Testis (tissue), 2 donors: ENCODE data around the gene PREB.

Experiments
- POLR2A ChIP-seq: fragments of 450-650 bp; IDR thresholded peaks from one replicate; pipeline ENCODE4 v1.6.1; 2017; ENCODE audit warnings: antibody characterized with exemption, mild to moderate bottlenecking, moderate library complexity
- TF ChIP-seq, protein P1 (sequence below), 3 experiments: fragments of 450-650 bp in 2 of 3; fragments of 200-600 bp in 1 of 3; sonication (generic) in 1 of 3; IDR thresholded peaks; one replicate each; pipeline ENCODE4 v1.5.1; 2016 to 2019; ENCODE audit warnings: antibody characterized with exemption in 3 of 3, mild to moderate bottlenecking in 2 of 3, moderate library complexity in 1 of 3

DNA sequence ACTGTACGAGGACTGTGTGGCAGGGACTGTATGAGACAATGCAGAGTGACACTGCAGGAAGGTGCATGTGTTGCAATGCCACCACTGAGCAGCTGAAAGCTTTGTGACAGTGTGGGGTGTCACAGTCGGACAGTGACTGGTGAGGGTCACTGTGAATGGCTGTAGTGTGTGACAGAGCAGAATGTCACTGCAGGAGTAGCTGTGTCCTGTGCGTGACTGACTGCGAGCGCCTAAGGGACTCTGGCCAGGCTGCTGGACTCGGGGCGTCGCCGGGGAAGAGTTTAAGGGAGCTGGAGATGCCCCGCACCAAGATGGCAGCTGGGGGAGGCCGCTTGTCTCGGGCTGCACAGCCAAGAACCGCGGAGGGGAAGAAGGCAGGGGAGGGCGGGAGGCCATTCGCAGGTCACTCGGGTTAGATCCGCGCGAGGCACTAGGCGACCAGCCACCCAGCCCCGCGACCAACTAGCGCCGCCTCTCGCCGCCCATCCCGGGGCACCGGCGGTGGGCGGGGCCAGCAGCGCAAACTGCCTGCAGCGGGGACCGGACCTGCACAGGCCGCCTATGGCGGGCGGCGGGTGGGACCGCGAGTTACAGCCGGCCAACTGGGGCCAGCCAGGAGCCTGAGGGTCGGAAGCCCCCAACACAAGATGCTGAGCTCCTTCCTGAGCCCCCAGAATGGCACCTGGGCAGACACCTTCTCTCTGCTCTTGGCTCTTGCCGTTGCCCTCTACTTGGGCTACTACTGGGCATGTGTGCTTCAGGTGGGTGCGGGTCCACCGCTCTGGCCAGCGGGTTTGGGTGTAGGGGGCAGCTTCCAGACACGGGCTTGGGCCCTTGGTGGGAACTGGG lies 10.9 kb downstream of the PREB start, which contains the start of gene ABHD1:
- TF ChIP-seq, protein P1, sequence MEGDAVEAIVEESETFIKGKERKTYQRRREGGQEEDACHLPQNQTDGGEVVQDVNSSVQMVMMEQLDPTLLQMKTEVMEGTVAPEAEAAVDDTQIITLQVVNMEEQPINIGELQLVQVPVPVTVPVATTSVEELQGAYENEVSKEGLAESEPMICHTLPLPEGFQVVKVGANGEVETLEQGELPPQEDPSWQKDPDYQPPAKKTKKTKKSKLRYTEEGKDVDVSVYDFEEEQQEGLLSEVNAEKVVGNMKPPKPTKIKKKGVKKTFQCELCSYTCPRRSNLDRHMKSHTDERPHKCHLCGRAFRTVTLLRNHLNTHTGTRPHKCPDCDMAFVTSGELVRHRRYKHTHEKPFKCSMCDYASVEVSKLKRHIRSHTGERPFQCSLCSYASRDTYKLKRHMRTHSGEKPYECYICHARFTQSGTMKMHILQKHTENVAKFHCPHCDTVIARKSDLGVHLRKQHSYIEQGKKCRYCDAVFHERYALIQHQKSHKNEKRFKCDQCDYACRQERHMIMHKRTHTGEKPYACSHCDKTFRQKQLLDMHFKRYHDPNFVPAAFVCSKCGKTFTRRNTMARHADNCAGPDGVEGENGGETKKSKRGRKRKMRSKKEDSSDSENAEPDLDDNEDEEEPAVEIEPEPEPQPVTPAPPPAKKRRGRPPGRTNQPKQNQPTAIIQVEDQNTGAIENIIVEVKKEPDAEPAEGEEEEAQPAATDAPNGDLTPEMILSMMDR (IDR thresholded peaks at IDR 0.05), result no peak
- TF ChIP-seq POLR2A, result no peak
